ENCODE results near the gene GREB1.
"Not testable (repeated sequence)": the region's sequence is repeated elsewhere in the genome, so short reads cannot be mapped to it uniquely, and the experiment has no call there.

Gene GREB1

DNA sequence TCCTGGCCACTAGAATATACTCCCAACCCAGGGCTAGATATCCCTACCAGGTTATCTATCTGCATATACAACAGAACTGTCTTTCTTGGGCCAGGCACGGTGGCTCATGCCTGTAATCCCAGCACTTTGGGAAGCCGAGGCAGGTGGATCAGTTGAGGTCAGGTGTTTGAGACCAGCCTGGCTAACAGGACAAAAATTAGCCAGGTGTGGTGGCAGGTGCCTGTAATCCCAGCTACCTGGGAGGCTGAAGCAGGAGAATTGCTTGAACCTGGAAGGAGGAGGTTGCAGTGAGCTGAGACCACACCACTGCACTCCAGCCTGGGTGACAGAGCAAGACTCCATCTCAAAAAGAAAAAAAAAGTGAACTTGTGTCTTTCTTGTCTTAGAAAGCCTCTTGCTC is 126.6 kb downstream of the GREB1 start:
- DNase-seq (ENCODE audit: low read depth, low spot score) = not testable (repeated sequence)

GRCh38 chr2:11661891-11662435 is 128.1 kb downstream of the GREB1 start:
- no peak for DNase-seq (ENCODE audit: low read depth, low spot score)

DNA sequence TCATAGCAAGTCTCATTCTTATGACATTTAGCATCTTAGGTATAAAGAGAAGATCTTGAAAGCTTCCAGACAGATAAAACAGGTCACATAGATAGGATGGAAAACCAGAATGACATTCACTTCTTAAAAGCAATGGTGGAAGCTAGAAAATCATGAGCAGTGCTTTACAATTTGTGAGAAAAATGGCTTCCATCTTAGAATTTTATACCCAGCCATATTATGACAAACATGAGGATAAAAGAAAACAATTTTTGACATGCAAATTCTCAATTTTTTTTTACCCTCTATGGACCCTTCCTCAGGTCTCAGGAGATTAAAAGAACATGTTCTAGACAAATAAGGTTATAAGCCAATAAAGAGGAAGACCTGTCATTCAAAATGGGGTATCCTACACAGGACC is 129.0 kb downstream of the GREB1 start:
- DNase-seq (ENCODE audit: low read depth, low spot score) = no peak

- DNase-seq (ENCODE audit: low read depth, low spot score) = no peak
Observed at GRCh38 chr2:11663427-11663826, 129.6 kb downstream of the GREB1 start.

- no peak for DNase-seq (ENCODE audit: low read depth, low spot score)
Observed at GRCh38 chr2:11665028-11665427, 131.2 kb downstream of the GREB1 start.

DNA sequence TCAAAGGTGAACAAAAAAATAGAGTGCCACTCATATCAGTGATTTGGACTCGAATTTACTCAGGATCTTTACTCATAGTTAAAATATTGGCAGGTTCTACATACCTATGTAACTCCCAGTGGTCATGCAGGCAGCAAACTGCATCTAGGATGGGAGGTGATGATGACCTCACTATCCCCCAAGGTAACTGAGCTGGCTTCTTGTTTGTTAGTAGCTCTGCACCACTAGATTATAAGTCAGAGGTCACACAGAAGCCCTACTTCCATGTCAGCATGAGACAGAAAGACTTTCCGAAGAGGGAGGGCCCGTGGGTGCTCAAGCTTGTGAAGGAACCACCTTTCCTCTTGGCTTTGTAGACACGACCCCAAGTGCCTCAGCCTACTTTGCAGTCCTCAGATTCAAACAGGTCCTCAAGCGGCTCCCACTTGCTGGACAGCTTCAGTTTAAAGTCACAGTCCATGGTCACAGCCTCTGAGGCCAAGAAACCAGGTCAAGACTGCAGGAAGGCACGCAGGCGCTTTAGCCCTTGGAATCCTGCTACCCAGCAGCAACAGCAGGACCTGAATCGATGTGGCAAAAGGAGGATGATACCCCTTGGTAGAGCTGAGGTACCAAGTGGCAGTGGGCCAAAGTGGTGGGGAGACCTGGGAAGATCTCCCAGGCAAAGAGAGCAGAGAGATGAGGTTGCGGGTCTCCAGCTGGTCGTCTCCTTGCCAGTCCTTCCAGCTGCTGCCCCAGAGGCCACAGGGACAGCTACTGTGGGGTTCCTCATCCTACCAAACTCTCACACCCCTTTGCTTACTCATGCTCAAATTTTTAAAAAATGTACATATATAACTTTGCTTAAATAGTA is 131.9 kb downstream of the GREB1 start:
- DNase-seq (ENCODE audit: low read depth, low spot score) = no peak

DNA sequence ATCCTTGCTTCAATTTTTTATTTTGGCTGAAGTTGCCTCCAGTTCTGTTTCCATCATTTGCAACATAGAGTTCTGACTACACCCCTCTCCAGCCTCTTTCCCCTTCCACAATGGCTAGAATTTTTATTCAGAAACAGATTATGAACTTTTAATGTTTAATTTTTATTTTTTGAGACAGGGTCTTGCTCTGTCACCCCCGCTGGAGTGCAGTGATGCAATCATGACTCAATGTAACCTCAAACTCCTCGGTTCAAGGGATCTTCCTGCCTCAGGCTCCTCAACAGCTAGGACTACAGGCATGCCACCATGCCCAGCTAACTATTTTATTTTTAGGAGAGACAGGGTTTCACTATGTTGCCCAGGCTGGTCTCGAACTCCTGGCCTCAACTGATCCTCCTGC is 133.3 kb downstream of the GREB1 start:
- no peak for DNase-seq (ENCODE audit: low read depth, low spot score)

DNA sequence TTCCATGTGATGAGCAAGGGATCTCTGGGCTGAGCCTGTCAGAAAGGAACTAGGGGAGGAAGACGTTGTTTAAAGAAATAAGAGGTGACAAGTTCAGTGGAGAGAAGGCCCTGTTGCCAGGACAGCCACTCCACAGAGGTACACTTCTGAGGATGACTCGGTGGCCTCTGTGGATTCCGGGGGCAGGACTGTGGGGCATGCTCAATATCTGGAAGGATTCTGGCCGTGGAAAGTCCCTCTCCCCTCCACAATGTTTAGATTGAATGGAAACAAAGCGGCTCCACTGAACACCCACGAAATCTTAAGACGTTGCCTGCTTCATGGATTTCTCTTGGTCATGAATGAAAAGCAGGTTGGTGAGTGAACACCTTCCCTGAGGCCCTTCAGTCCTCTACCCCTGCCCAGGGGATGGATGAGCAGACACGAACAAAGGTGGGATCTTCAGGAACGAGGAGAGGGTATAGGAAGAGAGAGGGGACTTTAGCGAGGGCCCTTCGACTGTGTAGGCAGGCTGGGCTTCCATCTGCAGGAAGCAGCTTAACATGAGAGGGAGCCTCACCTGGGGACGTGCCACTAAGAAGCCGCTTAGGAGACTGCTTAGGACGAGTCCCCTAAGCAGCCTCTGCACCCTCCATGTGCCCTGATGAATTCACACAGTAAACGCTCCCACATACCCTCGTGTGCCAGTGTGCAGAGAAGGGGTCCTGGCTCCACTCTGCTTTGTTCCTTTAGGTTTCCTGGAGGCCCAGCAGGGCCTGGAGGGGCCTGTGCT is 134.2 kb downstream of the GREB1 start:
- DNase-seq (ENCODE audit: low read depth, low spot score) = no peak

- DNase-seq (ENCODE audit: low read depth, low spot score) = no peak
Observed at GRCh38 chr2:11669454-11670291, 135.8 kb downstream of the GREB1 start, which contains the start of gene NTSR2. Gene NTSR2, minus strand, starts transcription at chr2:11670195. Its CDS starts 66 bp downstream, at chr2:11670129.

GRCh38 chr2:11672407-11672806 is 138.6 kb downstream of the GREB1 start:
- DNase-seq (ENCODE audit: low read depth, low spot score) = no peak

DNA sequence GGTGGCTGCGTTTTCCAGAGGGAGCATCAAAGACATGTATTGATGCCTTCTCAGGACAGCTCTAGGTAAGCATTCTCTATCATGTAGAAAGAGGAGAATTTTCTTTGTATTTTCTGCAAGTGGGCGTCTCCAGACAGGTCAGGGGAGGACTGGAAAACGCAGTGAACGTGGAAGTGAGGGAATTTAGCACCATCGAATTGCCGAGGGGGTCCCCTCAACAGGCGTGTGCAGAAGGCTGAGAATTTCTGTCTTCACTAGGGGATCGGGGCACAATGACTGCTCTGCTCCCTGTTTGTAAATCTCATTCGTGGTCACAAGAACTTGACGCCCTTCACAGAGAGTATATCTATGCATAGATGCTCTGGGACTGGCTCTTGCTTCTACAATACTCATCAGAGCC is 141.1 kb downstream of the GREB1 start:
- DNase-seq (ENCODE audit: low read depth, low spot score) = no peak

- no peak for DNase-seq (ENCODE audit: low read depth, low spot score)
Observed at GRCh38 chr2:11675423-11676112, 141.7 kb downstream of the GREB1 start.

DNA sequence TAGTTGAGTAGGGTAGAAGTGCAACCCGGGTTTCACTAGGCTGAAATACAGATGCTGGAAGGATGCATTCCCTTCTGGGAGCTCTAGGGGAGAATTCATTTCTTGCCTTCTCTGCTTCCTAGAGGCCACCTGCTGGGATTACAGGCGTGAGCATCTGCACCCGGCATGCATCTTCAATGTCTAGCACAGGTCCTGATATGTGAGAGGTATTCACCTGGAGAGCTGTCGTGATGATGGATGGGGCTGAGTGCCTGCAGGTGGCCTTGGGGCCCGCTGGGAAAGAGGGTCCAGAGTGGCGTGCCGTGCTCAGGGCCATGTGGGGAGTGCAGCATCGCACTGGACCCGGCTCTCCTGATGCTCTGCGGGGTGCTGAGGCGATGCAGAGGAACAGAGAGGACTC is 142.8 kb downstream of the GREB1 start:
- DNase-seq (ENCODE audit: low read depth, low spot score) = no peak

DNA sequence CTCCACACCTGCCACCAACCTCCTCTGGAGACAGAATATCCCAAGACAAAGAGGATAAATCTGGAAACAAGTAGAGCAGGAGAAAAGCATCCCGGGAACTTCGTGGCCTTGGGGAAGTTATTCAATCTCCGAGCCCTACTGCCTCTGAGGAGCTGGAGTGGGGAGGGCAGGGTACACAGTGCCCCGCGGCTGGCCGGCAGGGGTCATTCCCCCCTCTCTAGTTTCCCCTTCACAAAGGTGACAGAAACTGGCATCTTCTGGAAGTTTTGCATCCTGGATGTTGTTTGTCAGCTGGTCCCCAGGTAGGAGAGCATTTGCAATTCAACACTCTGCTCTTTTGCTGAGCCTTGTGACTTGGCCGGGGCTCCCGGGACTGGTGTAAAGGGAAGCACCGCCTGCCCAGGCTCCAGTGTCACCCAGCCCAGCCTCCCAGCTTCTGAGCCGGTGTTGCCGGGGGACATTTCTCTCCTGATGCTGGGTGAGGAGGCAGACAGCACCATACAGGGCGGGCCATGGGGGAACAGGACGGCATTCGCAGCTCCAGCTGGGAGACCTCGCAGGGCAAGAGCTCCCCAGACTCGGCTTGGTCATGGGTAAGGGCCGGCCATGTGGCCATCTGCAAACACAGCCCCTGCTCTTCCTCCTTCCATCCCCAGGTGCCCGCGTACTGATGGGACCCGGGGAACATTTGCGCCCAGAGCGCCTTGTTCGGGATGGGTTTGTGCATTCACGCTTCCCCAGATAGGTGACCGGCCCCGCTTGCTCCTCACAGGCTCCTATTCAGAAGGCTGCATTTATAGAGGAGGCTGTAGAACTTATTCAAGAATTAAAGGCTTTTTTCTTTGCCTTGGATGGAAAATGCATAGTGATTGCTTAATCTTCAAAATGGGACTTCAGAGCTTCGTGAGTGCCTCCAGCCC is 143.6 kb downstream of the GREB1 start:
- DNase-seq (ENCODE audit: low read depth, low spot score) = no peak

- DNase-seq (ENCODE audit: low read depth, low spot score) = no peak
Observed at GRCh38 chr2:11678306-11678960, 144.6 kb downstream of the GREB1 start.

DNA sequence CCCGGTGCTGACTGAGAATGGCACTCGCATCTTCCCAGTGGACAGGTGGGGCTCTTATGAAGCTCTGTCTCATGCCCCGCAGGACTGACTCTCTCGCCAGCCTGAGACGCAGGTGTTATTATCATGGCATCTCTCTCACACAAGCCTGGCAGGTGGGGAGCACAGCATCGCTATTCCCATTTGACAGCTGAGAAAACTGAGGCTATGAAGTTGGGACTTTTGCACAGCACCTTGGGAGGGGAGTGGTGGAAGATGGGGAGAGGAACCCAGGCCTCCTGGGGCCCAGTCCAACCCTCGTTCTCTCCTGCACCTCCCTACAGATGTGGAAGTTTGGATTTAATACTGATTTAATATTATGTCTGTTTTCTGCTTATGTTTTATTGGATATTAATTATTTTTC is 145.2 kb downstream of the GREB1 start:
- no peak for DNase-seq (ENCODE audit: low read depth, low spot score)

- no peak for DNase-seq (ENCODE audit: low read depth, low spot score)
Observed at GRCh38 chr2:11679486-11680181, 145.8 kb downstream of the GREB1 start.

GRCh38 chr2:11680182-11680900 is 146.5 kb downstream of the GREB1 start:
- no peak for DNase-seq (ENCODE audit: low read depth, low spot score)

All from activated naive CD8-positive, alpha-beta T cell treated with anti-CD3 and anti-CD28 coated beads, Interleukin-2, amount 50 U/mL, for 16 hours (primary cell).